ENCODE results near the gene PHACTR4. TPM values are rescaled to one million over a fixed set of nuclear protein-coding genes. Genes with fewer than 3 reads are reported as not detected.

The PHACTR4 gene
- total and polyA plus RNA-seq, 9 of the 15 experiments (the other 6 are each of a cell fraction or from before 2014, with no cell fraction given), result 6.4 to 43.6 (median 14.2) TPM

DNA sequence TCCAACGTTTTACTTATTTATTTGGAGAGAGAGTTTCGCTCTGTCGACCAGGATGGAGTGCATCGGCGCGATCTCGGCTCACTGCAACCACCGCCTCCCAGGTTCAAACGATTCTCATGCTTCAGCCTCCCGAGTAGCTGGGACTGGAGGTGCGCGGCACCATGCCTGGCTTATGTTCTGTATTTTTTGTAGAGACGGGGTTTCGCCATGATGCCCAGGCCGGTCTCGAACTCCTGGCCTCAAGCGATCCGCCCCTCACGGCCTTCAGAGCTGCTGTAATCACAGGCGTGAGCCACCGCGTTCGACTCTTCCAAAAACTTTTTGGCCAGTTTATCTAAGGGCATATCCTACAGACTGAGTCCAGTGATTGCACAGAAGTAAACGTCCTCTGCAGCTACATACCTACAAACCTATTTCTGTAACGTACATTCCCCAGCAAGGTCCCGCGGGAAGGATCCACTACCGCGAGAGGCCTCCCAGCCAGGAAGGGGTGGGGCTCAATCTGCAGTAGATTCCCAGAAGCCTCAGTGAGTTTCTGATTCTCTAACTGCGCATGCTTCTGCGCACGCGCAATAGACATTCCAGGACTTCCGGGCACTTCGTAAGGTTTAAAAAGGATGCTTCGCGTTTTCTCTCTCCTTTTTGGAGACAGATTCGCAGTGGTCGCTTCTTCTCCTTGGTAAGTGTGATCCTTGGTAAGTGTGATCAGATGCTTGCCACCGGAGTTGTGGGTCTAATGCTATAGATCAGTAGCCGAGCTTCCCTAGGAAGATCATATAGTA is 136.1 kb downstream of the PHACTR4 start, which contains the start of gene RCC1 (continued):
- TF ChIP-seq, protein P1, sequence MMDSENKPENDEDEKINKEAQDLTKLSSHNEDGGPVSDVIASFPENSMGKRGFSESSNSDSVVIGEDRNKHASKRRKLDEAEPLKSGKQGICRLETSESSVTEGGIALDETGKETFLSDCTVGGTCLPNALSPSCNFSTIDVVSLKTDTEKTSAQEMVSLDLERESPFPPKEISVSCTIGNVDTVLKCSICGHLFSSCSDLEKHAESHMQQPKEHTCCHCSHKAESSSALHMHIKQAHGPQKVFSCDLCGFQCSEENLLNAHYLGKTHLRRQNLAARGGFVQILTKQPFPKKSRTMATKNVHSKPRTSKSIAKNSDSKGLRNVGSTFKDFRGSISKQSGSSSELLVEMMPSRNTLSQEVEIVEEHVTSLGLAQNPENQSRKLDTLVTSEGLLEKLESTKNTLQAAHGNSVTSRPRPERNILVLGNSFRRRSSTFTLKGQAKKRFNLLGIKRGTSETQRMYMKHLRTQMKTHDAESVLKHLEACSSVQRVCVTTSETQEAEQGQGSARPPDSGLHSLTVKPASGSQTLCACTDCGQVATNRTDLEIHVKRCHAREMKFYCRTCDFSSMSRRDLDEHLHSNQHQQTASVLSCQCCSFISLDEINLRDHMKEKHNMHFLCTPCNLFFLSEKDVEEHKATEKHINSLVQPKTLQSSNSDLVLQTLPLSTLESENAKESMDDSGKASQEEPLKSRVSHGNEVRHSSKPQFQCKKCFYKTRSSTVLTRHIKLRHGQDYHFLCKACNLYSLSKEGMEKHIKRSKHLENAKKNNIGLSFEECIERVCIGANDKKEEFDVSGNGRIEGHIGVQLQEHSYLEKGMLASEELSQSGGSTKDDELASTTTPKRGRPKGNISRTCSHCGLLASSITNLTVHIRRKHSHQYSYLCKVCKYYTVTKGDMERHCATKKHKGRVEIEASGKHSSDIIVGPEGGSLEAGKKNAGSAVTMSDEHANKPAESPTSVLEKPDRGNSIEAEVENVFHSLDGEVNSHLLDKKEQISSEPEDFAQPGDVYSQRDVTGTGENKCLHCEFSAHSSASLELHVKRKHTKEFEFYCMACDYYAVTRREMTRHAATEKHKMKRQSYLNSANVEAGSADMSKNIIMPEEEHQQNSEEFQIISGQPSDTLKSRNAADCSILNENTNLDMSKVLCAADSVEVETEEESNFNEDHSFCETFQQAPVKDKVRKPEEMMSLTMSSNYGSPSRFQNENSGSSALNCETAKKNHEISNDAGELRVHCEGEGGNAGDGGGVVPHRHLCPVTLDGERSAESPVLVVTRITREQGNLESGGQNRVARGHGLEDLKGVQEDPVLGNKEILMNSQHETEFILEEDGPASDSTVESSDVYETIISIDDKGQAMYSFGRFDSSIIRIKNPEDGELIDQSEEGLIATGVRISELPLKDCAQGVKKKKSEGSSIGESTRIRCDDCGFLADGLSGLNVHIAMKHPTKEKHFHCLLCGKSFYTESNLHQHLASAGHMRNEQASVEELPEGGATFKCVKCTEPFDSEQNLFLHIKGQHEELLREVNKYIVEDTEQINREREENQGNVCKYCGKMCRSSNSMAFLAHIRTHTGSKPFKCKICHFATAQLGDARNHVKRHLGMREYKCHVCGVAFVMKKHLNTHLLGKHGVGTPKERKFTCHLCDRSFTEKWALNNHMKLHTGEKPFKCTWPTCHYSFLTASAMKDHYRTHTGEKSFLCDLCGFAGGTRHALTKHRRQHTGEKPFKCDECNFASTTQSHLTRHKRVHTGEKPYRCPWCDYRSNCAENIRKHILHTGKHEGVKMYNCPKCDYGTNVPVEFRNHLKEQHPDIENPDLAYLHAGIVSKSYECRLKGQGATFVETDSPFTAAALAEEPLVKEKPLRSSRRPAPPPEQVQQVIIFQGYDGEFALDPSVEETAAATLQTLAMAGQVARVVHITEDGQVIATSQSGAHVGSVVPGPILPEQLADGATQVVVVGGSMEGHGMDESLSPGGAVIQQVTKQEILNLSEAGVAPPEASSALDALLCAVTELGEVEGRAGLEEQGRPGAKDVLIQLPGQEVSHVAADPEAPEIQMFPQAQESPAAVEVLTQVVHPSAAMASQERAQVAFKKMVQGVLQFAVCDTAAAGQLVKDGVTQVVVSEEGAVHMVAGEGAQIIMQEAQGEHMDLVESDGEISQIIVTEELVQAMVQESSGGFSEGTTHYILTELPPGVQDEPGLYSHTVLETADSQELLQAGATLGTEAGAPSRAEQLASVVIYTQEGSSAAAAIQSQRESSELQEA (IDR thresholded peaks at IDR 0.05; ENCODE audit: low read depth), result no peak
- TF ChIP-seq LEF1 (IDR thresholded peaks at IDR 0.05) (peak; percentile 52), ATF1 (CRISPR knock-in tag; IDR thresholded peaks at IDR 0.05) (no peak), ATF1 (tag; IDR thresholded peaks at IDR 0.05) (peak; percentile 70), GTF2A2 (tag; IDR thresholded peaks at IDR 0.05) (peak; percentile 85)
- TF ChIP-seq, protein P2, sequence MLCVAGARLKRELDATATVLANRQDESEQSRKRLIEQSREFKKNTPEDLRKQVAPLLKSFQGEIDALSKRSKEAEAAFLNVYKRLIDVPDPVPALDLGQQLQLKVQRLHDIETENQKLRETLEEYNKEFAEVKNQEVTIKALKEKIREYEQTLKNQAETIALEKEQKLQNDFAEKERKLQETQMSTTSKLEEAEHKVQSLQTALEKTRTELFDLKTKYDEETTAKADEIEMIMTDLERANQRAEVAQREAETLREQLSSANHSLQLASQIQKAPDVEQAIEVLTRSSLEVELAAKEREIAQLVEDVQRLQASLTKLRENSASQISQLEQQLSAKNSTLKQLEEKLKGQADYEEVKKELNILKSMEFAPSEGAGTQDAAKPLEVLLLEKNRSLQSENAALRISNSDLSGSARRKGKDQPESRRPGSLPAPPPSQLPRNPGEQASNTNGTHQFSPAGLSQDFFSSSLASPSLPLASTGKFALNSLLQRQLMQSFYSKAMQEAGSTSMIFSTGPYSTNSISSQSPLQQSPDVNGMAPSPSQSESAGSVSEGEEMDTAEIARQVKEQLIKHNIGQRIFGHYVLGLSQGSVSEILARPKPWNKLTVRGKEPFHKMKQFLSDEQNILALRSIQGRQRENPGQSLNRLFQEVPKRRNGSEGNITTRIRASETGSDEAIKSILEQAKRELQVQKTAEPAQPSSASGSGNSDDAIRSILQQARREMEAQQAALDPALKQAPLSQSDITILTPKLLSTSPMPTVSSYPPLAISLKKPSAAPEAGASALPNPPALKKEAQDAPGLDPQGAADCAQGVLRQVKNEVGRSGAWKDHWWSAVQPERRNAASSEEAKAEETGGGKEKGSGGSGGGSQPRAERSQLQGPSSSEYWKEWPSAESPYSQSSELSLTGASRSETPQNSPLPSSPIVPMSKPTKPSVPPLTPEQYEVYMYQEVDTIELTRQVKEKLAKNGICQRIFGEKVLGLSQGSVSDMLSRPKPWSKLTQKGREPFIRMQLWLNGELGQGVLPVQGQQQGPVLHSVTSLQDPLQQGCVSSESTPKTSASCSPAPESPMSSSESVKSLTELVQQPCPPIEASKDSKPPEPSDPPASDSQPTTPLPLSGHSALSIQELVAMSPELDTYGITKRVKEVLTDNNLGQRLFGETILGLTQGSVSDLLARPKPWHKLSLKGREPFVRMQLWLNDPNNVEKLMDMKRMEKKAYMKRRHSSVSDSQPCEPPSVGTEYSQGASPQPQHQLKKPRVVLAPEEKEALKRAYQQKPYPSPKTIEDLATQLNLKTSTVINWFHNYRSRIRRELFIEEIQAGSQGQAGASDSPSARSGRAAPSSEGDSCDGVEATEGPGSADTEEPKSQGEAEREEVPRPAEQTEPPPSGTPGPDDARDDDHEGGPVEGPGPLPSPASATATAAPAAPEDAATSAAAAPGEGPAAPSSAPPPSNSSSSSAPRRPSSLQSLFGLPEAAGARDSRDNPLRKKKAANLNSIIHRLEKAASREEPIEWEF (CRISPR knock-in tag; IDR thresholded peaks at IDR 0.05), result no peak; the same call in 1 of the 2 replicates

Data from K562 (cell line).